ENCODE data around the gene HOXC12. TPM values are rescaled to one million over a fixed set of nuclear protein-coding genes. Genes with fewer than 3 reads are reported as not detected.
A peak's percentile ranks its signal among the peaks of the same experiment; 100 is the strongest.

HOXC12 gene
- total RNA-seq, 6 experiments from 2014 or later = not detected

- no peak for TF ChIP-seq CTCF (IDR thresholded peaks at IDR 0.05)
- Mint-ChIP-seq H3K27ac (peak within 1 kb of the TSS; percentile 65; the same call in 1 of the 2 replicates), H3K9me3 (no peaks in the 10 kb centered on the region), H3K4me3 (peak within 1 kb of the TSS; percentile 85), H3K27me3 (ENCODE audit: insufficient read depth) (peaks cover 59% of the 10 kb centered on the region), H3K4me1 (ENCODE audit: low read depth) (peaks cover 5% of the 10 kb centered on the region; the same call in 1 of the 2 replicates), H3K36me3 (ENCODE audit: low read depth) (no peaks in the 10 kb centered on the region)
- no peak for DNase-seq
Measured at GRCh38 chr12:53972722-53973235, 18.1 kb downstream of the HOXC12 start, which contains the start of gene HOXC11. HOXC11 (plus strand) TSS chr12:53973126; CDS start chr12:53973242, 116 bp downstream.

- Mint-ChIP-seq H3K9me3 (no peaks in the 10 kb centered on the region), H3K27ac (peak overlapping the region; percentile 65; the same call in 1 of the 2 replicates), H3K4me1 (ENCODE audit: low read depth) (peaks cover 5% of the 10 kb centered on the region; the same call in 1 of the 2 replicates), H3K36me3 (ENCODE audit: low read depth) (no peaks in the 10 kb centered on the region), H3K4me3 (peak overlapping the region; percentile 85), H3K27me3 (ENCODE audit: insufficient read depth) (peaks cover 57% of the 10 kb centered on the region)
- no peak for TF ChIP-seq CTCF (IDR thresholded peaks at IDR 0.05)
- DNase-seq = no peak
Measured at GRCh38 chr12:53973236-53974042, 18.7 kb downstream of the HOXC12 start.

GRCh38 chr12:53974084-53975063, 19.7 kb downstream of the HOXC12 start, which contains the start of gene HOTAIR:
HOTAIR (minus strand) TSS chr12:53974954.
- TF ChIP-seq CTCF (IDR thresholded peaks at IDR 0.05) = no peak
- peaks cover 5% of the 10 kb centered on the region; the same call in 1 of the 2 replicates for H3K4me1 Mint-ChIP-seq (ENCODE audit: low read depth)
- peak within 1 kb of the TSS; percentile 66; the same call in 1 of the 2 replicates for H3K27ac Mint-ChIP-seq
- H3K9me3 Mint-ChIP-seq = no peaks in the 10 kb centered on the region
- peak within 1 kb of the TSS; percentile 80 for H3K4me3 Mint-ChIP-seq
- H3K36me3 Mint-ChIP-seq (ENCODE audit: low read depth) = no peaks in the 10 kb centered on the region
- DNase-seq = no peak
- H3K27me3 Mint-ChIP-seq (ENCODE audit: insufficient read depth) = peaks cover 65% of the 10 kb centered on the region

GRCh38 chr12:53975064-53975471, 20.4 kb downstream of the HOXC12 start:
- no peak overlapping the region for H3K4me3 Mint-ChIP-seq
- peaks cover 65% of the 10 kb centered on the region for H3K27me3 Mint-ChIP-seq (ENCODE audit: insufficient read depth)
- peaks cover 5% of the 10 kb centered on the region; the same call in 1 of the 2 replicates for H3K4me1 Mint-ChIP-seq (ENCODE audit: low read depth)
- no peak for TF ChIP-seq CTCF (IDR thresholded peaks at IDR 0.05)
- H3K9me3 Mint-ChIP-seq = no peaks in the 10 kb centered on the region
- H3K27ac Mint-ChIP-seq = no peak overlapping the region
- no peaks in the 10 kb centered on the region for H3K36me3 Mint-ChIP-seq (ENCODE audit: low read depth)
- no peak for DNase-seq

Measured in HFFc6 (cell line).